GM21447 (cell line): ENCODE measurements around the gene NHLRC4.

Source experiments
- ATAC-seq: cut with Tn5 transposase; IDR thresholded peaks from one replicate; pipeline ENCODE4 v1.9.1; 2021; ENCODE audit not compliant: unreplicated experiment

NHLRC4 gene

GRCh38 chr16:530111-530817 is 36.5 kb upstream of the NHLRC4 start:
- ATAC-seq = no peak

DNA sequence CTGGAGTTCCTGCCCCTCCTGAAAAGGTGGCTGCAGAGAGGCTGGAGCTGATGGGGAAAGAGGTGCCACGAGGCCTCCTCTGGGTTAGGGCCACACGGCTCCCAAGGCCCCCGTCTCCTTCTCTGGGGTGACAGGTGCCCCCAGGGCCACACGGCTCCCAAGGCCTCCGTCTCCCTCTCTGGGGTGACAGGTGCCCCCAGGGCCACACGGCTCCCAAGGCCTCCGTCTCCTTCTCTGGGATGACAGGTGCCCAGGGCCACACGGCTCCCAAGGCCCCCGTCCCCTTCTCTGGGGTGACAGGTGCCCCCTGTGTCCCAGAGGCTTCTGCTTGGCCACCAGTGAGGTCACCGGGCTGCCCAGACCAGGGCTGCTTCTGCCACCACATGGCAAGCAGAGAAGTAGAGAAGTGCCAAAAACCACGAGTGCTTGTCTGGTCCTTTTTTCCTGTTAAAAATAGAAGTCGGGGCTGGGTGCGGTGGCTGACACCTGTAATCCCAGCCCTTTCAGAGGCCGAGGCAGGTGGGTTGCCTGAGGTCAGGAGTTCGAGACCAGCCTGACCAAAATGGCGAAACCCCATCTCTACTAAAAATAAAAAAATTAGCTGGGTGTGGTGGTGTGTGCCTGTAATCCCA is 35.2 kb upstream of the NHLRC4 start:
- no peak for ATAC-seq

DNA sequence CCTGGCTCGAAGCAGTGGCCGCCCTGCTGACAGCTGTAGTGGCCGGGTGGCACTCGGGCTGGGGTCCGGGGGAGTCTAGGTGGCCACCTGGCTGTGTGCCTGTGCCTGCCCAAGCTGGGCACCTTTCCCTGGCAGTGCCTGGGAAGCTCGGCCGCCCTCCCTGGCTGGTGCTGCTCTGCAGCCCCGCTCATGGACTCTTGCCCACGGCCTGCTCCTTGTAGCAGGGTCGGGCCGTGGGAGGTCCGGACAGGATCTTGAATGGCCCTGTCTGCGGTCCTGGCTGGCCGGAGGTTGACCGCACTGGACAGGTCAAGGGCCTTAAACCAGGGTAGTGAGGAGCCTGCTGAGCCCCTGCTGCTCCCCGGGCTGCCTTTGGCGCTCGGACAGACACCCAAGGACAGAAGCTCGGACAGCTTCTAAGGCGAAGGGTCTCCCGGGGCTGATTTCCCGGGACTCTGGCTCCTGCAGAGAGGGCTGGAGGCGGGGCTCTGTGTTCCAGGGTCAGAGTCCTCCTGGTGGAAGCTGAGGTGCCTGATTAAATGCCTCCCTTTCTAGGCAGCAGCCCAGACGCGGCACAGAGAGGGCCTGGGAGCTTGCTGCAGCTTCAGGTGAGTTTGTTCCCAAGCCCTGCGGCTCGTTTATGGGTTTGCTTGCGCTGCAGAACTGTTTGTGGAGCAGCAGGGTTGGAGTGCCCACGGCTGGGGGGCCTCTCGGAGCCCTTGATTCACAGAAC is 33.2 kb upstream of the NHLRC4 start:
- ATAC-seq = no peak

- no peak for ATAC-seq
Observed at GRCh38 chr16:534135-534534, 32.7 kb upstream of the NHLRC4 start.

DNA sequence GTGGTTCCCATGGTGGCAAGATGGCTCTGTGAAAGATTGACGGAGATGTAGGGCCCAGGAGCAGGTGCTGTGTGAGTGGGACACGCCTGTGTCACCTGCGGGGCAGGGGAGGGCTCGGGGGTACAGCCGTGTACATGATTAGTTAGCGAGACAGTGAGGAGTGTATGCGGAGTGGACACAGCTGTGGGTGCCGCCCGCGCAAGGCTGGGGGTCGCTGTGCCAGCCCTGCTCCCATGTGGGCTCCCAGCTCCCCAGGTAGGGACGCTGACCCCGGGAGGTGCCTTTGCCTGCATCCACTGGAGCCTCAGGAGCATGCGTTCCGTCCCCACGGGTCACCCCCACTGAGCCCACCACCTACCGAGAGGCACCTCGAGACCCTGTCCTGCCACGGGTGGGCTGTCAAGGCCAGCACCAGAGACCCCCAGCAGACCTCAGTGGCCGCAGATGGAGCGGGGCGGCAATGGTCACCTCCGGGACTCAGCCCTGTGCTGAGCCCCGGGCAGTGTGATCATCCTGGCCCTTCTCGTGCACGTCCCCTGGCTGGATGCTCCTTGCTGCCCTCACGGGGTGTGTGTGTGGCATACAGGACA is 31.9 kb upstream of the NHLRC4 start:
- no peak for ATAC-seq

- no peak for ATAC-seq
Observed at GRCh38 chr16:535446-536405, 31.1 kb upstream of the NHLRC4 start.

DNA sequence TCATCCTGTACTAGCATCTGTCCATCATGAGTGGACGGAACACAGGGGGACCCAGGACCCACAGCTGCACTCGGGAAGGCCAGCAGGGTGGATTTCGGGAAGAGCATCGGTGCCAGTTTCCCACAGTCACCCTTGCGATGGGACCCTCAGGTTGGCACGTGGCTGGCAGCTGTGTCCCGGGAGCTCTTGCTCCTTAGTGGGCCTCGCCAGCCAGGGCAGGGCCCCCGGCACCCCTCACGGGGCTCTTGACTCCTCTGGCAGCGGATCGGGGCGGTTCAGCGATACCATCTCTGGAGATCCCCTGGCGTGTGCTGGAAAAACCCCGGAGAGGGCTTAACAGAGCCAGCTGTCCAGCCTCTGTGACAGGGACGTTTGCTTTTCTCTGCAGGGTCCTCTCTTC is 30.1 kb upstream of the NHLRC4 start:
- no peak for ATAC-seq

GRCh38 chr16:537415-538335 is 29.1 kb upstream of the NHLRC4 start:
- ATAC-seq = no peak

GRCh38 chr16:539901-540530 is 26.8 kb upstream of the NHLRC4 start:
- no peak for ATAC-seq

DNA sequence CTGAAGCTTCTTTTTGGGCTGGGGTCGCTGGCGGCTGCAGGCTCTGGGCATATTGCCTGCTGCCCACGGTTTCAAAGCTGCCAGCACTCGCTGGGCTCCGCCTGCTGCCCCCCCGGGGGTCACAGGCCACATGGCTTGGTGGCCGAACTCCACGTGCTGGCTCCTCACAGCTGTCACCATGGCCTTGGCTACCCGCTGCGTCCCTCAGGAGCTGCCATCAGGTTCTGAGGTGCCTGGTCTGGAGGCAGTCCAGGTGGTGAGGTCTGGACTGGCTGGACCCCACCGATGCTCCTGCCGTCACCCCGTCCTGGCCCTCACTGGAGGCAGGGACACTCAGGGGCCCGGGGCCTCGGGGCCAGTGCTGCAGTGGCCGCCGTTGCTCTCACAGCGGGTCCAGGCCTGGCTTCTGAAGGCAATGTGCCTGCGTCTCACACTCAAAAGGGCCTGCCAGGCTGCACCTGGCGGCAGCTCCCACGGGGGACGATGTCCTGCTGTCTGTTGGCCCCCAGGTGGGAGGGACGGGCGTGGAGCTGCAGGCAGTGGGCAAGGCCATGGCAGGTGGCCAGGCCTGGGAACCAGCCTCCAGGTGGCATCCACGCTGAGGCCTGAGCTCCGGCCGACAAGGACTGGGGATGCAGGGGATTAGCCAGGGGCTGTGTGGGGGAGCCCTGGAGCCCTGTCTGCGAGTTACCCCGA is 26.0 kb upstream of the NHLRC4 start:
- ATAC-seq = no peak

DNA sequence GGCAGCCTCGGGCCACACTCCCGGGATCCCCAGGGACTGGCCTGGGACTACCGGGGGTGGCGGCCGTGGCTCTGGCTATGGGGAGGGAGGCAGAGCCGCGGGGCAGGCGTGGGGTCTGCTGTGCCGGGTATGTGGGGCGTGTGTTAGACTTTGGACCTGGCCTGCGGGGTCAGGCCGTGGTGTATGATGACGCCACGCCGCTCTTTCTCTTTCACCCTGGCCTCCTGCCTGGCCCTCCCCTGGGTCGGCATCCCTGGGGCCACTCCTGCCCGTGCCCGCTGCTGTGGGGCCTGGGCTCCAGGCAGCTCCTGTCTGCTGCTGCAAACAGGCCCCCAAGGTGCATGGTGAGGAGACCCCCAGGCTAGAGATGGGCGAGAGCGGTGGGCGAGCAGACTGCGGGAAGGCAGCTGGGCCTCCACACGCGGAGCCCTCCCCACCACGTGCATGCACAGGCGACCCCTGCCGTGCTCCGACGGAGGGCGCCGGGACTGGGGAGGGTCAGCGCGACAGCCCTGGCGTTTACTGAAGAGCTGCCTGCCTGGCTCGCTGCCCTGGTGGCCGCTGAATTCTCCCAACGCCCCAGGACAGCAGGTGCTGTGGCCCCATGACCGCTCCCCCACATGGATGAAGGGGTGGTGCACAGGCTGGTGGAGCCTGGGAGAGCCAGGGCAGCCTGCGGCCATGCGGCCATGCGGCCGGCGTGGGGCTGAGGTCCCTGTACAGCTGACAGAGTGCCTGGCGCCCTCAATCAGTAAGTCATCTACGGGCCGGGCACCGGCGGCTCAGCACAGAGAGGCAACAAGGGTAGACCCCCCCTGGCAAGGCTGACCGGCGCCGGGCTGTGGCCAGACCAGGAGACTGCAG is 23.3 kb upstream of the NHLRC4 start:
- no peak for ATAC-seq

- ATAC-seq = no peak
Observed at GRCh38 chr16:544517-544916, 22.3 kb upstream of the NHLRC4 start.

DNA sequence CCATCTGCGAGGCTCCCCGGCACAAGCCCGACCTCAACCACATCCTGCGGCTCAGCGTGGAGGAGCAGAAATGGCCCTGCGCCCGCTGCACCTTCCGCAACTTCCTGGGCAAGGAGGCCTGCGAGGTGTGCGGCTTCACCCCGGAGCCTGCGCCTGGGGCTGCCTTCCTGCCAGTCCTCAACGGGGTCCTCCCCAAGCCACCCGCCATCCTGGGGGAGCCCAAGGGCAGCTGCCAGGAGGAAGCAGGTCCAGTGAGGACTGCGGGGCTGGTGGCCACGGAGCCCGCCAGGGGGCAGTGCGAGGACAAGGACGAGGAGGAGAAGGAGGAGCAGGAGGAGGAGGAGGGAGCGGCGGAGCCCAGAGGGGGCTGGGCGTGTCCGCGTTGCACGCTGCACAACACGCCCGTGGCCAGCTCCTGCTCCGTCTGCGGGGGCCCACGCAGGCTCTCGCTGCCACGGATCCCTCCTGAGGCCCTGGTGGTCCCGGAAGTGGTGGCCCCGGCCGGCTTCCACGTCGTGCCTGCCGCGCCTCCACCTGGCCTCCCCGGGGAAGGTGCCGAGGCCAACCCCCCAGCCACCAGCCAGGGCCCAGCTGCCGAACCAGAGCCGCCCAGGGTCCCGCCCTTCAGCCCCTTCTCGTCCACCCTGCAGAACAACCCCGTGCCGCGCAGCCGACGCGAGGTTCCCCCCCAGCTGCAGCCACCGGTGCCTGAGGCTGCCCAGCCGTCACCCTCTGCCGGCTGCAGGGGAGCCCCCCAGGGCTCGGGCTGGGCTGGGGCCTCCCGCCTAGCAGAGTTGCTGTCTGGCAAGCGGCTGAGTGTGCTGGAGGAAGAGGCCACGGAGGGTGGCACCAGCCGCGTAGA is 19.7 kb upstream of the NHLRC4 start:
- no peak for ATAC-seq

- no peak for ATAC-seq
Observed at GRCh38 chr16:548586-548985, 18.2 kb upstream of the NHLRC4 start.

- ATAC-seq = no peak
Observed at GRCh38 chr16:549544-550263, 17.1 kb upstream of the NHLRC4 start.

- ATAC-seq = no peak
Observed at GRCh38 chr16:551210-551609, 15.6 kb upstream of the NHLRC4 start.
